ENCODE data around the gene NID2. TPM values are rescaled to one million over a fixed set of nuclear protein-coding genes. Genes with fewer than 3 reads are reported as not detected.

The NID2 gene
- total and polyA plus RNA-seq, 2 donors (not counting 1 experiment from before 2014, with no cell fraction given), result not detected

GRCh38 chr14:52111583-52111982 lies 42.7 kb upstream of the NID2 start:
- Mint-ChIP-seq H3K4me1 (peaks cover 5% of the 10 kb centered on the region), H3K27ac (no peak overlapping the region), H3K4me3 (no peak overlapping the region), H3K27me3 (peaks cover 5% of the 10 kb centered on the region), H3K9me3 (ENCODE audit: insufficient read depth) (peaks cover 2% of the 10 kb centered on the region)
- H3K27me3 ChIP-seq (replicated peaks in 1 of 4; ENCODE audit: control extremely low read depth in 1 of 4, control insufficient read depth in 3 of 4, insufficient read depth in 4 of 4, low read length in 3 of 4), result no peaks in the 10 kb centered on the region
- intact Hi-C loops (cut with micrococcal nuclease), result no loop called here
- POLR2A ChIA-PET, result no interaction called here
- H3K79me2 ChIP-seq (ENCODE audit: control insufficient read depth, insufficient read depth, low read length), result no peaks in the 10 kb centered on the region
- no peak for DNase-seq
- H3K4me3 ChIP-seq (ENCODE audit: control extremely low read depth in 1 of 5, extremely low read depth in 1 of 5, insufficient read depth in 1 of 5, low read depth in 2 of 5, low read length in 4 of 5), result no peak overlapping the region
- CTCF ChIA-PET, result no interaction called here
- H4K20me1 ChIP-seq (ENCODE audit: control insufficient read depth, insufficient read depth, low read length, poor library complexity, severe bottlenecking), result no peaks in the 10 kb centered on the region
- H3K9ac ChIP-seq (ENCODE audit: low read length), result no peak overlapping the region
- WGBS (ENCODE audit: insufficient coverage), result no CpG with 5 or more reads among the region's 4 CpGs
- no peak for ATAC-seq (ENCODE audit: low read depth)
- TF ChIP-seq CTCF (IDR thresholded peaks at IDR 0.05) (no peak), EZH2 (IDR thresholded peaks at IDR 0.05; ENCODE audit: borderline replicate concordance, insufficient read depth, low read depth, low read length, poor library complexity, severe bottlenecking) (no peak)
- no peaks in the 10 kb centered on the region for H3K9me3 ChIP-seq (ENCODE audit: control extremely low read depth in 1 of 3, control insufficient read depth in 2 of 3, insufficient read depth in 1 of 3, low read length in 2 of 3)
- no peak overlapping the region for H3K27ac ChIP-seq (ENCODE audit: low read length in 2 of 2)
- H3K36me3 ChIP-seq (replicated peaks in 1 of 2; ENCODE audit: control extremely low read depth in 1 of 2, control insufficient read depth in 1 of 2, extremely low read depth in 1 of 2, insufficient read depth in 2 of 2, low read length in 1 of 2), result no peaks in the 10 kb centered on the region
- H2AFZ ChIP-seq (ENCODE audit: insufficient read depth, low read depth, low read length, poor library complexity, severe bottlenecking), result no peak overlapping the region
- H3K4me1 ChIP-seq (ENCODE audit: control insufficient read depth in 2 of 2, insufficient read depth in 2 of 2, low read length in 2 of 2), result no peaks in the 10 kb centered on the region
- H3K4me2 ChIP-seq (replicated peaks; ENCODE audit: low read depth, low read length, poor library complexity, severe bottlenecking), result no peak overlapping the region

- DNase-seq, result no peak
- Mint-ChIP-seq H3K27ac (no peak overlapping the region), H3K4me1 (peaks cover 5% of the 10 kb centered on the region), H3K4me3 (no peak overlapping the region), H3K9me3 (ENCODE audit: insufficient read depth) (peaks cover 2% of the 10 kb centered on the region), H3K27me3 (peaks cover 5% of the 10 kb centered on the region)
- no peak for ATAC-seq (ENCODE audit: low read depth)
- intact Hi-C loops (cut with micrococcal nuclease), result no loop called here
- ChIA-PET CTCF (interaction anchor here (1.0 kb wide), 1 partner anchor 20 kb away, joined by 3 read pairs; no protein-coding TSS in a partner anchor), POLR2A (no interaction called here)
- Histone ChIP-seq H3K27me3 (replicated peaks in 1 of 4; ENCODE audit: control extremely low read depth in 1 of 4, control insufficient read depth in 3 of 4, insufficient read depth in 4 of 4, low read length in 3 of 4) (no peaks in the 10 kb centered on the region), H3K4me1 (ENCODE audit: control insufficient read depth in 2 of 2, insufficient read depth in 2 of 2, low read length in 2 of 2) (no peaks in the 10 kb centered on the region), H3K36me3 (replicated peaks in 1 of 2; ENCODE audit: control extremely low read depth in 1 of 2, control insufficient read depth in 1 of 2, extremely low read depth in 1 of 2, insufficient read depth in 2 of 2, low read length in 1 of 2) (no peaks in the 10 kb centered on the region), H3K4me3 (ENCODE audit: control extremely low read depth in 1 of 5, extremely low read depth in 1 of 5, insufficient read depth in 1 of 5, low read depth in 2 of 5, low read length in 4 of 5) (no peak overlapping the region), H3K9ac (ENCODE audit: low read length) (no peak overlapping the region), H4K20me1 (ENCODE audit: control insufficient read depth, insufficient read depth, low read length, poor library complexity, severe bottlenecking) (no peaks in the 10 kb centered on the region), H3K27ac (ENCODE audit: low read length in 2 of 2) (no peak overlapping the region), H3K79me2 (ENCODE audit: control insufficient read depth, insufficient read depth, low read length) (no peaks in the 10 kb centered on the region), H3K9me3 (ENCODE audit: control extremely low read depth in 1 of 3, control insufficient read depth in 2 of 3, insufficient read depth in 1 of 3, low read length in 2 of 3) (no peaks in the 10 kb centered on the region), H2AFZ (ENCODE audit: insufficient read depth, low read depth, low read length, poor library complexity, severe bottlenecking) (no peak overlapping the region), H3K4me2 (replicated peaks; ENCODE audit: low read depth, low read length, poor library complexity, severe bottlenecking) (no peak overlapping the region)
- no peak for TF ChIP-seq EZH2 (IDR thresholded peaks at IDR 0.05; ENCODE audit: borderline replicate concordance, insufficient read depth, low read depth, low read length, poor library complexity, severe bottlenecking)
- TF ChIP-seq CTCF (IDR thresholded peaks at IDR 0.05), result no peak
- 93% methylated on average over 2 of the region's 5 CpGs for whole genome bisulfite sequencing (ENCODE audit: insufficient coverage)
Observed at GRCh38 chr14:52110441-52111086, 41.7 kb upstream of the NID2 start.

Measured in B cell (primary cell).